Right lobe of liver (tissue), 6 donors: ENCODE data around the gene TMCC2. TPM values are rescaled to one million over a fixed set of nuclear protein-coding genes. Genes with fewer than 3 reads are reported as not detected.

Experiments
- ATAC-seq, 4 donors: fragments of 200-7000 bp; cut with Tn5 transposase; one replicate each; pipeline ENCODE4 v1.9.1; 2020; ENCODE audit warnings: mild to moderate bottlenecking in 4 of 4, moderate library complexity in 4 of 4
- DNase-seq, 3 donors: peaks; one replicate each; pipeline ENCODE4 v3.0.0-alpha.2; 2020
- H3K27ac ChIP-seq, 3 donors: fragments of 200-600 bp; one replicate each; pipeline ENCODE4 v1.8.0; 2022
- H3K27me3 ChIP-seq, 2 donors: fragments of 200-600 bp; one replicate each; pipeline ENCODE4 v1.8.0; 2022
- H3K36me3 ChIP-seq, 4 donors: fragments of 200-600 bp; sonication (generic) in 1 of 4; one replicate each; pipeline versions ENCODE4 v1.5.1 to v1.8.0; 2017 to 2022; ENCODE audit warnings: control low read depth in 1 of 4
- H3K4me1 ChIP-seq, 4 donors: fragments of 200-600 bp; sonication (generic) in 1 of 4; one replicate each; pipeline versions ENCODE4 v1.5.1 to v1.8.0; 2017 to 2022; ENCODE audit warnings: control low read depth in 1 of 4
- H3K4me3 ChIP-seq, 3 donors: fragments of 200-600 bp; one replicate each; pipeline ENCODE4 v1.8.0; 2022
- H3K9me3 ChIP-seq, 4 donors: fragments of 200-600 bp; sonication (generic) in 1 of 4; one replicate each; pipeline versions ENCODE4 v1.5.1 to v1.8.0; 2017 to 2022; ENCODE audit warnings: control low read depth in 1 of 4
- POLR2A ChIP-seq: fragments of 450-650 bp; IDR thresholded peaks from one replicate; pipeline ENCODE4 v1.6.1; 2017; ENCODE audit warnings: antibody characterized with exemption, mild to moderate bottlenecking
- WGBS: methylation state at CpG from one replicate; pipeline ENCODE4 v1.1.6; 2018; ENCODE audit warnings: low coverage, low lambda C conversion rate; ENCODE audit not compliant: insufficient coverage; ENCODE audit errors: missing lambda C conversion rate; 5-methylcytosine and 5-hydroxymethylcytosine counted together
- intact Hi-C, 2 donors: fragments of 100-400 bp; cut with DNase I; formaldehyde crosslinking; loops; one replicate each; pipeline versions ENCODE4 v1.11.2 to v1.14.1; 2022
- total RNA-seq, 6 experiments: library from RNA; depleted of rRNA in 2 of 6; stranded (reverse); fragments of >200 nt in 2 of 6; fragmentation: NEBNext Ultra II Directional in 3 of 6; extraction: Animal tissue kit (Norgen Biotek cat#: 25700) in 3 of 6; gene quantifications; one replicate each; pipeline versions ENCODE4 v1.1.0 to v1.2.4, GENCODE V29; 2016 to 2023
- TF ChIP-seq, protein P1 (sequence below), 4 donors: fragments of 200-600 bp in 3 of 4; fragments of 450-650 bp in 1 of 4; IDR thresholded peaks; one replicate each; pipeline versions ENCODE4 v1.5.1 to v1.8.0; 2016 to 2022; ENCODE audit warnings: antibody characterized with exemption in 4 of 4, mild to moderate bottlenecking in 2 of 4
- donor health status: DM: no; HTN: yes; CAD: no.
- donor health status: DM: no; HTN: no; CAD: no.
- donor health status: DM: no; HTN: no; CAD: no.
- donor health status: DM: no; HTN: yes; CAD: no.
- donor health status: DM: no; HTN: yes; CAD: no.

Gene TMCC2
- total RNA-seq, 6 experiments from 2014 or later = 0.14 to 5.9 (median 0.30) TPM

DNA sequence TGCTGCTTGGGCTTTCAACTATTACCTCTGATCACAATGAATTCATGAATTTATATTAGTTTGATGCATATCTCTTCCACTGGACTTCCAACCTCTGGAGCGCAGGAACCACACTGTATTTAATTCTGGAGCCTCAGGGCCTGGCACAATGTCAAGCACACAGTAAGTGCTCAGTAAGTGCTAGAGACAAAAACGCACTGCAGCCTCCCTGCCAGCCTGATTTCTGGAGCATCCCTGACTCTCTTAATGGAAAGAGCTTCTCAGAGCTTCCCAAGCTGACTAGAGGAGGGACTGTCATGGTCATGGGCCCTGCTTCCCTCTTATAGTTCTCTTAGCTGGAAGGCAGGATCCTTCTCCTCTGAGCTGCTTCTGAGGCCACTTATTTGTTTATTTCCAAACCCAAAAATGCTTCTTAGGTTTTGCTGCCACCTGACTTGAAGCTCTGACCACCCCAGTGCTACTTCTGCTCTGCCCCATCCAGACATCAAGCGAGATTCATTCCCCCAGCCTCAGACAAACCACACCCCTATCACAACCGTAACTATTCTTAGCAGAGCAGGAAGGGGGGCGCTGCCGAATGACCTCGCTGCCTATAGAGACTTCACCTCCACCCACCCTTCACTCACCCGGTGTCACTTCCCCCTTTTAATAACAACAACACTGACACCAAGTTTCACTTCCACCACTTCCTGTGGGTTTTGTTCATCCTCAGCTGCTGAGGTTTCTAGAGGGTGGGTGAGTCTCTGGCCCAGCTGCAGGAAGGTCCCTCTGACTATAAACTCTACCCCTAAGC, 60.2 kb downstream of the TMCC2 start:
- TF ChIP-seq, protein P1, sequence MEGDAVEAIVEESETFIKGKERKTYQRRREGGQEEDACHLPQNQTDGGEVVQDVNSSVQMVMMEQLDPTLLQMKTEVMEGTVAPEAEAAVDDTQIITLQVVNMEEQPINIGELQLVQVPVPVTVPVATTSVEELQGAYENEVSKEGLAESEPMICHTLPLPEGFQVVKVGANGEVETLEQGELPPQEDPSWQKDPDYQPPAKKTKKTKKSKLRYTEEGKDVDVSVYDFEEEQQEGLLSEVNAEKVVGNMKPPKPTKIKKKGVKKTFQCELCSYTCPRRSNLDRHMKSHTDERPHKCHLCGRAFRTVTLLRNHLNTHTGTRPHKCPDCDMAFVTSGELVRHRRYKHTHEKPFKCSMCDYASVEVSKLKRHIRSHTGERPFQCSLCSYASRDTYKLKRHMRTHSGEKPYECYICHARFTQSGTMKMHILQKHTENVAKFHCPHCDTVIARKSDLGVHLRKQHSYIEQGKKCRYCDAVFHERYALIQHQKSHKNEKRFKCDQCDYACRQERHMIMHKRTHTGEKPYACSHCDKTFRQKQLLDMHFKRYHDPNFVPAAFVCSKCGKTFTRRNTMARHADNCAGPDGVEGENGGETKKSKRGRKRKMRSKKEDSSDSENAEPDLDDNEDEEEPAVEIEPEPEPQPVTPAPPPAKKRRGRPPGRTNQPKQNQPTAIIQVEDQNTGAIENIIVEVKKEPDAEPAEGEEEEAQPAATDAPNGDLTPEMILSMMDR (IDR thresholded peaks at IDR 0.05) = no peak
- TF ChIP-seq POLR2A = no peak
- peaks cover 0 to 13% (median under 1%) of the 10 kb centered on the region in 4 donors for H3K4me1 ChIP-seq
- H3K4me3 ChIP-seq = no peak overlapping the region
- ATAC-seq (peak; percentile 37 to 73 (median 61)), DNase-seq (peak in 2 of 3 donors; percentile 61 to 62)
- H3K27me3 ChIP-seq = no peaks in the 10 kb centered on the region
- peak overlapping the region; percentile 15 to 53 (median 39) for H3K27ac ChIP-seq
- intact Hi-C loops = no loop called here
- H3K9me3 ChIP-seq = no peaks in the 10 kb centered on the region
- 50% methylated on average over 8 of the region's 8 CpGs for WGBS
- H3K36me3 ChIP-seq = no peaks in the 10 kb centered on the region

DNA sequence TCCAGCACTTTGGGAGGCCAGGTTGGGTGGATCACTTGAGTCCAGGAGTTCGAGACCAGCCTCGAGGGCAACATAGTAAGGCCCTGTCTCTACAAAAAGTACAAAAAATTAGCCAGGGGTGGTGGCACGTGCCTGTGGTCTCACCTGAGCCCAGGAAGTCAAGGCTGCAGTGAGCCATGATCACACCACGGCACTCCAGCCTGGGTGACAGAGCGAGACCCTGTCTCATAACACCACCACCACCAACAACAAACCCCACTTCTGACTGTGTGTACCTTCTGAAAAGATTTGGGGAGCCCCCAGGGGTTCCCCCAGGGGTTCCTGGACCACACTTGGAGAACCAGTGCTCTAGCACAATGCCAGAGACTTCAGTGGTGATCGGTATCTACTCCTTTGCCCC, 63.9 kb downstream of the TMCC2 start:
- 77% methylated on average over 2 of the region's 6 CpGs for WGBS
- ATAC-seq (no peak), DNase-seq (no peak)
- intact Hi-C loops = no loop called here
- Histone ChIP-seq H3K27ac (no peak overlapping the region), H3K27me3 (no peaks in the 10 kb centered on the region), H3K4me1 (peaks cover 0 to 21% (median 9%) of the 10 kb centered on the region in 4 donors), H3K36me3 (no peaks in the 10 kb centered on the region), H3K4me3 (no peak overlapping the region), H3K9me3 (no peaks in the 10 kb centered on the region)
- TF ChIP-seq POLR2A = no peak
- TF ChIP-seq, protein P1 (IDR thresholded peaks at IDR 0.05) = no peak

DNA sequence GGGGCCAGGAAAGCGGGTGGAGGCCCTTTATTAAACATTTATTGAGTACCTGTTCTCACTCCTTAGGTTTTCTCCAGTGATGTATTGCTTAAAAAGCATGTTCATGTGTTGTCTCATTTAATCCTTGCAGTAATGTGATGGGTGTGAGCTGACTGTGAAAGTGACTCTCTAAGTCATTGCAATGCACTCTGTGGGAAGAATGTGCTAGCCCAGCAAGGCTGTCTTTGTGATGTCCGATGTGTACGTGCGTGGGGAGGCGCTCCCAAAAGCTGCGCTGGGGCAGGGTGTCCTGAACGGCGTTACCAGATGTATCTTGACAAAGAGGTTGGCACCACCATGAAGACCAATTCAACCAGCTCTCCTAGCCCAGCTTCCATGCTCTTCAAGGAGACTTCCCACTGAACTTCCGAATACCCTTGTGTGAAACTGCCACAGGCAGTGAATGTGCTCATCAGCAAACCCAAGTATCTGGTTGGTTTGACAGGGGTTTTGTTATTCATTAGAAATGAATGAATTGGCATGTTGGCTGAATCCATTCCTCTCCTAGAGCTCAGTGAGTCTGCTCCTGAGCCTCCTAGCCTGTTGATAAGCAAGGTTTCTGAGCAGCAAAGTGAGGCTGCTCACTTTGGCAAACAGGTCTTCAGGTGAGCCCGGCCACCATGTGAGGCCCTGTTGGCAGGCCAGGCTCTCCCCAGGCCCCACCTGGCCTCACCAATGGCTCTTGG, 65.8 kb downstream of the TMCC2 start:
- H3K36me3 ChIP-seq = no peaks in the 10 kb centered on the region
- ATAC-seq = no peak
- H3K27me3 ChIP-seq = no peaks in the 10 kb centered on the region
- intact Hi-C loops = no loop called here
- no peak overlapping the region for H3K4me3 ChIP-seq
- H3K4me1 ChIP-seq = peaks cover 0 to 21% (median 9%) of the 10 kb centered on the region in 4 donors
- no peaks in the 10 kb centered on the region for H3K9me3 ChIP-seq
- DNase-seq = no peak
- peak overlapping the region; percentile 28 to 78 (median 67) for H3K27ac ChIP-seq
- TF ChIP-seq POLR2A = no peak
- TF ChIP-seq, protein P1 (IDR thresholded peaks at IDR 0.05) = no peak
- 98% methylated on average over 5 of the region's 10 CpGs for WGBS

DNA sequence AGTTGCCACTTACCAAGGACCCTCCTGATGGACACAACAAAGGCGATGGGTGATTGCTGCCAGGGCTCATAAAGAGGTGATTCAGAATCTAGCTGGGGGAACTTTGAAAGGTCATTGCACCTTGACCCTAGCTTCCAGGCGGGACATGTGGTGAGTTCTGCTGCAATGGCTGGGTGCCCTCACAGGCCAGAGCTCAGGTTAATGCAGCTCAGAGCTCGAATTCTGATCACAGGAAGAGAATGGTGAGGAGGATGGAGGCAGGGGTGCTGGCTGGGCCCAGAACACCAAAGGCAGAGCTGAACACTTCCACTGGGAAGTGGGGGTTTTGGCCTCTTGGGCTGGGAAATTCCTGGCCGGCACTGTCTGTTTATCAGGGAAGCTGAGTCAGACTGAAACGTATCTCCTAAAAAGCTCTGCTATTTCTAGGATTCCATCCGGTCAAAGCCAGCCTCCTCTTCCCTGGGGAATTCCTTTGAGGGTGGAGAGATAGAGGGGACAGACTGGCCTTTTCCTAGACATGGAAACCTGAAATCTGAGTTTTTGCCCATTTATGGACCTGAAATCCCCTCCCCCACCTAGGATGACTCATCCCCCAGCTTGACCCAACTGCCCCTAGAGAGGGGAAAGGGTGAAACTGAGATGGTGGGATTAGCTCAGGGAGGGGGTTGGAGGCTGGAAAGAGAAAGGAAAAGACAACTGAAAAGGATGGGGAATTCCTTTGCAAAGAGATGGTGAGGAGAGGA, 66.6 kb downstream of the TMCC2 start:
- Histone ChIP-seq H3K27me3 (no peaks in the 10 kb centered on the region), H3K9me3 (no peaks in the 10 kb centered on the region), H3K4me1 (peaks cover 0 to 21% (median 9%) of the 10 kb centered on the region in 4 donors), H3K36me3 (no peaks in the 10 kb centered on the region), H3K4me3 (no peak overlapping the region), H3K27ac (peak overlapping the region; percentile 28 to 78 (median 67))
- no peak for TF ChIP-seq POLR2A
- TF ChIP-seq, protein P1 (IDR thresholded peaks at IDR 0.05) = no peak
- peak; percentile 88 to 94 (median 90) for ATAC-seq
- DNase-seq = peak; percentile 72 to 81 (median 77)
- intact Hi-C loops = no loop called here
- 26% methylated on average over 5 of the region's 6 CpGs for WGBS
